Breast epithelium (tissue), 3 donors: ENCODE data around the gene CCDC91.

Experiments used
- CTCF ChIP-seq, 3 donors: fragments of 450-650 bp; IDR thresholded peaks; one replicate each; pipeline ENCODE4 v1.5.1; 2016 to 2017; ENCODE audit warnings: antibody characterized with exemption in 3 of 3, mild to moderate bottlenecking in 3 of 3, moderate library complexity in 3 of 3
- POLR2A ChIP-seq: fragments of 450-650 bp; IDR thresholded peaks from one replicate; pipeline ENCODE4 v1.6.1; 2016; ENCODE audit warnings: antibody characterized with exemption, mild to moderate bottlenecking, moderate library complexity

- TF ChIP-seq CTCF (IDR thresholded peaks at IDR 0.05) (no peak), POLR2A (no peak)
Measured at GRCh38 chr12:28268608-28269229, 78.5 kb downstream of the CCDC91 start.
